Measurements from ENCODE around the gene TMEM60.

The TMEM60 gene

DNA sequence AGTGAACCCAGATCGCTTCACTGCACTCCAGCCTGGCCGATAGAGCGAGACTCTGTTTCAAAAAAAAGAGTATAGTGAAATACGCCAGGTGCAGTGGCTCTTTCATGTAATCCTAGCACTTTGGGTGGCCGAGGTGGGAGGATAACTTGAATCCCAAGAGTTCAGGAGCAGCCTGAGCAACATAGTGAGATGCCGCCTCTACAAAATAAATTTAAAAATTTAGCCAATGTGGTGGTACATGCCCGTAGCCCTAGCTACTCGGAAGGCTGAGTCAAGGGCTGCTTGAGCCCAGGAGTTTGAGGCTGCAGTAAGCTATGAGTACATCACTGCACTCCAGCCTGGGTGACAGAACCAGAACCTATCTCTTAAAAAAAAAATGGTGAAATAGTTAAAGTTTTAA is 27.9 kb downstream of the TMEM60 start:
- no peak for DNase-seq

DNA sequence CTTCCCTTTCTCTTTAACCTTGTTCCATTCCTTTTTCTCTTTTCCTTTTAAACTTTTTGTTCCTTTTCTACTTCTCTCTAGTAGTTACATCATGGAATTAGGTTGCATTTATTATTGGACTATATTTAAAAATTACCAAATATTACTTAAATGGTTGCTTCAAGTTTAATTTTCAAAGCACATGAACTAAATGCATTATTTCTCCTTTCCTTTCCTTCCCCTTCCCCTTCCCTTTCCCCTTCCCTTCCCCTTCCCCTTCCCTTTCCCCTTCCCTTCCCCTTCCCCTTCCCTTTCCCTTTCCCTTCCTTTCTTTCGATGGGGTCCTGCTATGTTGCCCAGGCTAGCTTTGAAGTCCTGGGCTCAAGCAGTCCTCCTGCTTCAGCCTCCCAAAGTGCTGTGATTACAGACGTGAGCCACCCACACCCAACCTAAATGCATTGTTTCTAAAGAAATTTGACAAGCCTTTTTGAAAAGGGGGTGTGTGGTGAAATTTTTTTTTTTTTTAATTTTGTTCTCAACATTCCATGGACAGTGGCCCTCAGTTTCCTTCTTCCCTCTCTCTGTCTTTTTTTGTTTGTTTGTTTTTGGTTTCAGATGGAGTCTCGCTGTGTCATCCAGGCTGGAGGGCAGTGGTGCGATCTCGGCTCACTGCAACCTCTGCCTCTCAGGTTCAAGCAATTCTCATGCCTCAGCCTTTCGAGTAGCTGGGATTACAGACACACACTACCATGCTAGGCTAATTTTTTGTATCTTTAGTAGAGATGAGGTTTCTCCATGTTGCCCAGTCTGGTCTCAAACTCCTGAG is 31.2 kb downstream of the TMEM60 start:
- DNase-seq: no peak

DNA sequence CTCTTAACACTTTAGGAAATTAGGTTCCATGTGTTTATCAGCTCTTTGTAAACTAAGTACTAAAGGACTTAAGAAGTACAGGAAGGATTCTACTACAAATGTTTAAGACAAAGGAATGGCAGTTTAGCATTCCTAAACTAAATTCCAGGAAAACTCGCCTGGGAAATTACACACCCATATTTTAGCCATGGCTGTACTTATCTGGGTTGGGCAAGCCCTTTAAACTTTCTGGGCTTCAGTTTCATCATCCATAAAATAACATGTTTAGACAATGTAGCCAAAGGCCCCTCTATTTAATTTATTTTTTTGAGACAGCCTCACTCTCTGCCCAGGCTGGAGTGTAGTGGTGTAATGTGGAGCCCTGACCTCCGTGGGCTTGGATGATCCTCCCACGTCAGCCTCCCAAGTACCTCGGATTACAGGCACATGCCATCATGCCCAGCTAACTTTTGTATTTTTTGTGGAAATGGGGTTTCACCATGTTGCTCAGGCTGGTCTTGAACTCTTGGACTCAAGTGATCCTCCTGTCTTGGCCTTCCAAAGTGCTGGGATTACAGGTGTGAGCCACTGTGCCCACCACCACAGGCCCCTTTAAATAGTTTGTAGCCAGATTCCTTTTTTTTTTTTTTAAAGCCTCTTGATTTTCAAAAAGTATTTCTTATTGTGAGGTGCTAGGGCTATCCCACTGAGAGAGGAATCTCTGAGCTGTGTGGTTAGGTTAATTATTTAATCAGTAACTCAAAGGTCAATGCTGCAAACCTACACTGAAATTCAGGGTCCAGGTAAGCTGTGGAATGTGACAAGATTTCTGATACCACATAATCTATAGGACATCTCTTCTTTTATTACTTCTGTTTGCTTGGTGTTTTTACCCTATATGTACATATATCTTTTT is 32.1 kb downstream of the TMEM60 start:
- no peak for DNase-seq

DNA sequence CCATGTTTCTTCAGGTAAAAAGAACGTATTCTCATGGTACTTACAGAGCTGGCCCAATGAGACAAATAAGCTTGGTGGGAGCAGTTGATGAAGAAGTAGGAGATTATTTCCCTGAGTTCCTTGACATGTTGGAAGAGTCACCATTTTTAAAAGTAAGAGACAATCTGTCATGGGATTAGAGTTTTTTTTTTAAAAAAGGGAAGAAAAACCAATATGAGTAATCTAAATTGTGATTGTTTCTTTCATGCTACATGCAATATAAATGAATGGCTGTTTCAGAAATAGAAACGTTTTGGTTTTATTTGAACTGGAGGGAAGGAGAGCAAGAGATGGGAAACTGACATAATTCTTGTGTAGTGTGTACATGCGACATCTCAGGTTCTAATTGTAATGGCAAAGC is 32.8 kb downstream of the TMEM60 start:
- DNase-seq: no peak

DNA sequence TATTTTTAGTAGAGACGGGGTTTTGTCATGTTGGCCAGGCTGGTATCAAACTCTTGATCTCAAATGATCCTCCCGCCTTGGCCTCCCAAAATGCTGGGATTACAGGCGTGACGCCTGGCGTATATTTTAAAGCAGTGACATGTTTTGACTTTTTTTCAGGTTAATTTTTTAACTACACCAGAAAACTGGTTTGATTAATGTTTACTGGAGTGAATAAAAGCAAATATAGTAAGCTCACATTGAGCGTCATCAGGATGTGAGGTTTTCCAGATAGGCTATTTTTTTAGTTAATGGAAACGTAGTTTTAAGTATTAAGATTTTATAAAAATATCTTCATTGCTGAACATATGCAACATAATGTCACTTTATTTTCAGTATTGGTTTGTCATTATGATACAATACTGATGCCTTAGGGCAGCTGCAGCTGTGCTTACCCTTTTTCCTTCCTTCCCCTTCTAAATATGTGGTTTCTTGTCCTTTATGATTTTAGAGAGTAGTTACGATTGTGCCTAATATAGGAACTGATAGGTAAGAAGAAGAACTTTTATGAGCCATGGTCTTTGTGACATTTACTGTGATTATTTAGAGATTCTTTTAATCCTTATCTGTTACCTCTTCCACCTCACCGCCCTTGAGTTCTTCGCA is 37.3 kb downstream of the TMEM60 start:
- DNase-seq: no peak

DNA sequence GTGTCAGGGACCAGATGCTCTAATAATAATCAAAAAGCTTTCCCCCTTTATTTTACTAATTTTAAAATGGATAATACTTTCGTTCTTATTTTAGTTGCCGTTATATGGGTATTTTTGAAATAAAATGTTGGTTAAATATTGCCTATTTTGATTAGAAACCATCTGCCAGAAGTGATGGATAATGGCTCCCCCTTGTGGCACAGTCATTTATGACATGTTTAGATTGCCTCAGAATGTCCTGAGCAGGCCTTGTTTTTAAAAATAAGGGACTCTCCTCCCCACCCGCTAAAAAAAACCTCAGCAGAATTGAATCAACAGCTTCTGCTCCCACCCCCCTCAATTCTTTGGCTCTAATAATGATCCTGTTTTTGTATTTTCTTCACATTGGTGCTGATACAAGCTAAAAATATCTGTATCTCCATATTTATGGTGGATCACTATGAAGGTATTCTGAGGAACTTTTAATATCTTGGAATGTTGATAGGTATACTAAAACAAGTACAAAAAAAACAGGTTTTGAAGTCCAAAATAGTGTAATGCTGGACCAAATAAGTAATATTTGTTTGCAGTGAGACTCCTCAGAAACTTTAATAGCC is 38.8 kb downstream of the TMEM60 start:
- DNase-seq: peak; percentile 21 to 46

DNA sequence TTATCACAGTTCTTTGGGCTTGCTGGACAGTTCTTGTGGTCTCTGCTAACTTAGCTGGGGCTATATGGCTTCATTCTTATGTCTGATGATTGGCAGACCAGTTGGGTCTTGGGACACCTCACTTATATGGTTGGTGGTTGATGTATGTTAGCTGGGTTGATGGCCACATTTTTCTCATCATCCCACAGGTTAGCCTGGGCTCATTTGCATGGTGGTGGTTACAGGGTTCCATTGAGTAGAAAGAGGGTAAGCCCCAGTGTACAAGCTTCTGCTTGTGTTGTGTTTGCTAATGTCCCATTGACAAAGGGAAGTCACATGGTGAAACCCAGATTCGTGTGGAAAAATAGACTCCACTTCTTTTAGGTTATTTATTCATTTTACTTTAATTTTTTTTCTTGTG is 40.6 kb downstream of the TMEM60 start:
- DNase-seq: no peak

DNA sequence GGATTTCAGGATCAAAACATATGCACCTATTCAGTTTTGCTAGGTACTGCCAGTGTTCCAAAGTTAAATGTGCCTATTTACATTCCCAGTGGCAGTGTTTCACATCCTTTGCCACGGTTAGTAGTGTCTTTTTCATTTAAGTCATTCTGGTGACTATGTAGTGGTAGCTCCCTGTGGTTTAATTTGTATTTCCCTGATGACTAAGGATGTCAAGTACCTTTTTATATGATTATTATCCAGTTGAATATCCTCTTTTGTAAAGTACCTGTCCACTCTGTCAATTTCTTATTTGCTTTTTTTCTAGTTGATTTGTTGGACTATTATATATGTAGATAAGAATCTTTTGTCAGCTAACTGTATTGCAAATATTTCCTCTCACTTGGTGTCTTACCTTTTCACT is 45.1 kb downstream of the TMEM60 start:
- no peak for DNase-seq

DNA sequence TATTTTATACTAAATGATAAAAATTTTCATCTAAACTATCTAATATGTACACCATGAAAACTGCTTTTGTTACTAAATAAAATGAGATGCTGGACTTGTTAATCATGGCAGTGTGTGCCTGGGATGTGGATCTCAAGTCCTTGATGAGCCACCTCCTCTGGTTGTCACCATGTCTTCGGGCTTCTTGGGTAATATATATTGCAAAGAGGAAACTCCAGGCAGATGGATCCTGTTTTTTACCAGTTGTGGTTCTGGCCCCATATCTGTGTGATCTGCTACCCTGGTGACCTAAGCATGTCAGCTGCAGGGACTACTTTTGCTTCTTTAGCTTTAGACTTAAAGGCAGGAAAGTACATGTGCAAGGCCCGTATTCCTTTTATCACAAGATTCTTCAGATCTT is 46.2 kb downstream of the TMEM60 start:
- no peak for DNase-seq

DNA sequence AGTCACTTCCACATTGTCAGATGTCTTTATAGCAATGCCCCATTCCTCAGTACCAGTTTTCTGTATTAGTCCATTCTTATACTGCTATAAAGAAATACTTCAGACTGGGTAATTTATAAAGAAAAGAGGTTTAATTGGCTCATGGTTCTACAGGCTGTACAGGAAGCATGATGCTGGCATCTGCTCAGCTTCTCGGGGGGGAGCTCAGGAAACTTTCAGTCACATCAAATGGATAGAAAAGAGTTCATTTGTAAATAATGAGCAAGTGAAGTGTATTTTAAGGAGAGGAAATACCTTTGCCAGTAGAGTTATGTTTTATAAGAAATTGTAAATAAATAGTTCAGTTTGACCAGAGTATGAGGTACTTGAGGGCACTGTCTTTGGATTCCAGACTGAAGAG is 50.5 kb downstream of the TMEM60 start:
- DNase-seq: no peak

DNA sequence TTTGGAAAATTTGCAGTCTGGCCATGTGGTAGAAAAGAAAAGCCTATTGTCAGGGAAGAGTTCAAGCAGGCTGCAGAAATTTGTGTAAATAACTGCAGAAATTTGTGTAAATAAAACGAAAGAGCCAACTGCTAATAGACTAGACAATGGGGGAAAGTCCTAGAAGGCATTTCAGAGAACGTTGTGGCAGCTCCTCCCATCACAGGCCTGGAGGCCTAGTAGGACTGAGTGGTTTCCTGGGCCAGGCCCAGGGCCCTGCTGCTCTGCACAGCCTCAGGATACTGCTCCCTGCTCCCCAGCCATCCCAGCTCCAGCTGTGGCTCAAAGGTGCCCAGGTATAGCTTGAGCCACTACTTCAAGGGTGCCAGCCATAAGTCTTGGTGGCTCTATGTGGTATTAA is 51.1 kb downstream of the TMEM60 start:
- DNase-seq: no peak

DNA sequence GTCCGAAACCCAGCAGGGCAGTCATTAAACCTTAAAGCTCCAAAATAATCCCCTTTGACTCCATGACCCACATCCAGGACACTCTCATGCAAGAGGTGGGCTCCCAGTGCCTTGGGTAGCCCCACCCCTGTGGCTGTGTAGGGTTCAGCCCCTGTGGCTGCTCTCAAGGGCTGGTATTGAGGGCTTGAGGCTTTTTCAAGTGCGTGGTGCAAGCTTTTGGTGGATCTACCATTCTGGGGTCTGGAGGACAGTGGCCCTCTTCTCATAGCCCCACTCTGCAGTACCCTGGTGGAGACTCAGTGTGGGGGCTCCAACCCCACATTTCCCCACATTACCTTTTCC is 51.4 kb downstream of the TMEM60 start:
- DNase-seq: no peak

DNA sequence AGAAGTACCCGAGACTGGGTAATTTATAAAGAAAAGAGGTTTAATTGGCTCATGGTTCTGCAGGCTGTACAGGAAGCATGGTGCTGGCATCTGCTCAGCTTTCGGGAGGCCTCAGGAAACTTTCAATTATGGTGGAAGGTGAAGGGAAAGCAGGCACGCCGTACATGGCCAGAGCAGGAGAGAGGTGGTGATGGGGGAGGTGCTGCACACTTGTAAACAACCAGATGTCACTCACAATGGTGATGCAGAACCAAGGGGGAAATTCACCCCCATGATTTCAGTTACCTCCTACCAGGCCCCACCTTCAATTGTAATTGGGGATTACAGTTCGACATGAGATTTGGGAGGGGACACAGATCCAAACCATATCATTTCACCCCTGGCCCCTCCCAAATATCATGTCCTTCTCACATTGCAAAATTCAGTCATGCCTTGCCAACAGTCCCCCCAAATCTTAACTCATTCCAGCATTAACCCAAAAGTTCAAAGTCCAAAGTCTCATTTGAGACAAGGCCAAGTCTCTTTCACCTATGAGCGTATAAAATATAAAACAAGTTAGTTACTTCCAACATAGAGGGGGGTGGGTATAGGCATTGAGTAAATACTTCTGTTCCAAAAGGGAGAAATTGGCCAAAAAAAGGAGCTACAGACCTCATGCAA is 51.9 kb downstream of the TMEM60 start:
- no peak for DNase-seq

DNA sequence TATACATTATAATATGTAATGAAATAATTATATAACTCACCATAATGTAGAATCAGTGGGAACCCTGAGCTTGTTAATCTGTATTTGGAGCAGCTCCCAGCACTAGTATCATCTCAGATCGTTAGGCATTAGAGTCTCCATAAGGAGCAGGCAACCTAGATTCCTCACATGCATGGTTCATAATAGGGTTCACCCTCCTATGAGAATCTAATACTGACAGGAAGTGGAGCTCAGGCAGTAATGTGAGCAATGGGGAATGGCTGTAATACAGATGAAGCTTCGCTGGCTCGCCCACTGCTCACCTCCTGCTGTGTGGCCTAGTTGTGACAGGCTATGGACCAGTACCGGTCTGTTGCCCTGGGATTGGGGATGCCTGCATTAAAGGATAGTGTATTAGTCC is 52.5 kb downstream of the TMEM60 start:
- no peak for DNase-seq

Data from NCI-H446 (cell line).